Activated T-cell treated with anti-CD3 and anti-CD28 coated beads for 48 hours (primary cell): Measurements from ENCODE around the gene KAT6B.
"Not testable (repeated sequence)": the region's sequence is repeated elsewhere in the genome, so short reads cannot be mapped to it uniquely, and the experiment has no call there.

Source experiments
- DNase-seq: peaks from one replicate; pipeline ENCODE4 v3.0.0-alpha.2; 2020; ENCODE audit warnings: low read depth

The KAT6B gene

GRCh38 chr10:74859546-74859945 lies 33.1 kb downstream of the KAT6B start:
- no peak for DNase-seq

- no peak for DNase-seq
These were observed 36.2 kb downstream of the KAT6B start for GRCh38 chr10:74862625-74863024.

- no peak for DNase-seq
These were observed 37.2 kb downstream of the KAT6B start for GRCh38 chr10:74863551-74863950.

GRCh38 chr10:74867351-74867750 lies 41.0 kb downstream of the KAT6B start:
- DNase-seq = no peak

GRCh38 chr10:74868392-74868977 lies 42.1 kb downstream of the KAT6B start:
- DNase-seq = no peak

- DNase-seq = no peak
These were observed 43.2 kb downstream of the KAT6B start for GRCh38 chr10:74869635-74870034.

- DNase-seq = no peak
These were observed 43.8 kb downstream of the KAT6B start for GRCh38 chr10:74870191-74870590.

GRCh38 chr10:74871595-74872382 lies 45.4 kb downstream of the KAT6B start:
- DNase-seq = no peak

- DNase-seq = no peak
These were observed 47.5 kb downstream of the KAT6B start for GRCh38 chr10:74873803-74874454.

- DNase-seq = no peak
These were observed 48.2 kb downstream of the KAT6B start for GRCh38 chr10:74874649-74875048.

- DNase-seq = no peak
These were observed 48.7 kb downstream of the KAT6B start for GRCh38 chr10:74875068-74875467.

GRCh38 chr10:74875966-74876365 lies 49.6 kb downstream of the KAT6B start:
- no peak for DNase-seq

- not testable (repeated sequence) for DNase-seq
These were observed 50.7 kb downstream of the KAT6B start for GRCh38 chr10:74877054-74877453.

- no peak for DNase-seq
These were observed 51.5 kb downstream of the KAT6B start for GRCh38 chr10:74877898-74878297.

GRCh38 chr10:74880041-74880440 lies 53.6 kb downstream of the KAT6B start:
- no peak for DNase-seq

GRCh38 chr10:74881253-74881884 lies 55.0 kb downstream of the KAT6B start:
- no peak for DNase-seq

- no peak for DNase-seq
These were observed 56.0 kb downstream of the KAT6B start for GRCh38 chr10:74882427-74882826.

GRCh38 chr10:74882831-74883230 lies 56.4 kb downstream of the KAT6B start:
- no peak for DNase-seq

GRCh38 chr10:74883428-74883827 lies 57.0 kb downstream of the KAT6B start:
- DNase-seq = no peak

GRCh38 chr10:74887614-74888284 lies 61.3 kb downstream of the KAT6B start:
- no peak for DNase-seq

GRCh38 chr10:74888962-74889661 lies 62.7 kb downstream of the KAT6B start:
- no peak for DNase-seq

- DNase-seq = no peak
These were observed 63.2 kb downstream of the KAT6B start for GRCh38 chr10:74889662-74889998.
